Measurements from ENCODE around the gene NBAS. TPM values are rescaled to one million over a fixed set of nuclear protein-coding genes. Genes with fewer than 3 reads are reported as not detected.

NBAS gene
- polyA plus RNA-seq, 1 donor (not counting 4 experiments of a cell fraction or from before 2014, with no cell fraction given): 27.9 TPM

GRCh38 chr2:15272942-15273341, 288.2 kb downstream of the NBAS start:
- Histone ChIP-seq H3K27me3 (ENCODE audit: control insufficient read depth, extremely low read depth, insufficient read depth, low read length) (no peaks in the 10 kb centered on the region), H4K20me1 (ENCODE audit: control insufficient read depth, extremely low read depth, insufficient read depth, low read length) (no peaks in the 10 kb centered on the region), H3K4me1 (ENCODE audit: control insufficient read depth, extremely low read depth, insufficient read depth, low read length) (no peaks in the 10 kb centered on the region), H3K79me2 (ENCODE audit: control insufficient read depth, insufficient read depth, low read length) (no peaks in the 10 kb centered on the region), H2AFZ (ENCODE audit: control insufficient read depth, low read length) (no peak overlapping the region), H3K36me3 (ENCODE audit: control insufficient read depth in 2 of 2, extremely low read depth in 1 of 2, insufficient read depth in 2 of 2, low read length in 2 of 2) (no peaks in the 10 kb centered on the region), H3K27ac (ENCODE audit: control insufficient read depth, insufficient read depth, low read length) (no peak overlapping the region), H3K9me3 (ENCODE audit: control insufficient read depth, low read depth, low read length) (no peaks in the 10 kb centered on the region), H3K9ac (ENCODE audit: control insufficient read depth, extremely low read depth, insufficient read depth, low read length) (no peak overlapping the region), H3K4me3 (ENCODE audit: control insufficient read depth in 2 of 3, extremely low read depth in 1 of 3, insufficient read depth in 2 of 3, low read depth in 1 of 3, low read length in 3 of 3) (no peak overlapping the region), H3K4me2 (ENCODE audit: control insufficient read depth, extremely low read depth, insufficient read depth, low read depth, low read length) (no peak overlapping the region), H3K9me1 (ENCODE audit: control insufficient read depth, extremely low read depth, insufficient read depth, low read length) (no peaks in the 10 kb centered on the region)
- TF ChIP-seq EZH2 (IDR thresholded peaks at IDR 0.05; ENCODE audit: low read length) (no peak), CTCF (optimal IDR thresholded peaks at IDR 0.05 in 1 of 3, IDR thresholded peaks at IDR 0.05 in 1 of 3, conservative IDR thresholded peaks at IDR 0.05 in 1 of 3; ENCODE audit: extremely low read depth in 1 of 3, insufficient read depth in 2 of 3, low read length in 3 of 3) (no peak)
- dilution Hi-C loops (cut with MboI; ENCODE audit: extremely low pct_ligation_motif_present, low sequenced_read_pairs): no loop called here
- FAIRE-seq: no peak
- DNase-seq (ENCODE audit: low read depth, low spot score): no peak

GRCh38 chr2:15271941-15272542, 289.1 kb downstream of the NBAS start:
- TF ChIP-seq CTCF (optimal IDR thresholded peaks at IDR 0.05 in 1 of 3, IDR thresholded peaks at IDR 0.05 in 1 of 3, conservative IDR thresholded peaks at IDR 0.05 in 1 of 3; ENCODE audit: extremely low read depth in 1 of 3, insufficient read depth in 2 of 3, low read length in 3 of 3): no peak
- no peak for TF ChIP-seq EZH2 (IDR thresholded peaks at IDR 0.05; ENCODE audit: low read length)
- no peaks in the 10 kb centered on the region for H3K79me2 ChIP-seq (ENCODE audit: control insufficient read depth, insufficient read depth, low read length)
- H3K4me1 ChIP-seq (ENCODE audit: control insufficient read depth, extremely low read depth, insufficient read depth, low read length): no peaks in the 10 kb centered on the region
- no peak overlapping the region for H3K27ac ChIP-seq (ENCODE audit: control insufficient read depth, insufficient read depth, low read length)
- no peaks in the 10 kb centered on the region for H3K9me1 ChIP-seq (ENCODE audit: control insufficient read depth, extremely low read depth, insufficient read depth, low read length)
- no peak for FAIRE-seq
- no peak for DNase-seq (ENCODE audit: low read depth, low spot score)
- no peak overlapping the region for H2AFZ ChIP-seq (ENCODE audit: control insufficient read depth, low read length)
- H3K4me3 ChIP-seq (ENCODE audit: control insufficient read depth in 2 of 3, extremely low read depth in 1 of 3, insufficient read depth in 2 of 3, low read depth in 1 of 3, low read length in 3 of 3): no peak overlapping the region
- H3K4me2 ChIP-seq (ENCODE audit: control insufficient read depth, extremely low read depth, insufficient read depth, low read depth, low read length): no peak overlapping the region
- no peaks in the 10 kb centered on the region for H4K20me1 ChIP-seq (ENCODE audit: control insufficient read depth, extremely low read depth, insufficient read depth, low read length)
- dilution Hi-C loops (cut with MboI; ENCODE audit: extremely low pct_ligation_motif_present, low sequenced_read_pairs): no loop called here
- H3K36me3 ChIP-seq (ENCODE audit: control insufficient read depth in 2 of 2, extremely low read depth in 1 of 2, insufficient read depth in 2 of 2, low read length in 2 of 2): no peaks in the 10 kb centered on the region
- no peaks in the 10 kb centered on the region for H3K27me3 ChIP-seq (ENCODE audit: control insufficient read depth, extremely low read depth, insufficient read depth, low read length)
- H3K9ac ChIP-seq (ENCODE audit: control insufficient read depth, extremely low read depth, insufficient read depth, low read length): no peak overlapping the region
- H3K9me3 ChIP-seq (ENCODE audit: control insufficient read depth, low read depth, low read length): no peaks in the 10 kb centered on the region

Measured in keratinocyte (primary cell).